ENCODE measurements around the gene INHBB.

INHBB gene

DNA sequence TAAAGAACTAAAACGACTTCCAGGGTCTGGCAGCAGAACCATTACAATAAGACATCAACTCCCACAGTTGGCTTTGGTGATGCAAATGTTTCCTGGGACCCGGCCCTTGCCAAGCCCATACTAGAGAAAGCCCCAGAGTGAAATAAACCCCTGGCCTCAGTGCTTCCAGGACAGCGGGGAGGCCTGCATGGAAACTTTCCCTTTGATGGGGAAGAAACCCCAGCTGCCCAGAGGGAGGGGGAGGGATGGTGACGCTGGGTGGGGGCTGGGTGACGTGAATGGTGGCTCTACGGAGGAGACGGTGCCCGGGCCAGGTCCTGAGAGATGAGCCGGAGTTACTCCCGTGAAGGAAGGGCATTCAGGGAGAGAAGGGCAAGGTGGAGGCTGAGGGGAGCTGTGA, 27.5 kb downstream of the INHBB start:
- H3K4me1 Mint-ChIP-seq = no peaks in the 10 kb centered on the region

DNA sequence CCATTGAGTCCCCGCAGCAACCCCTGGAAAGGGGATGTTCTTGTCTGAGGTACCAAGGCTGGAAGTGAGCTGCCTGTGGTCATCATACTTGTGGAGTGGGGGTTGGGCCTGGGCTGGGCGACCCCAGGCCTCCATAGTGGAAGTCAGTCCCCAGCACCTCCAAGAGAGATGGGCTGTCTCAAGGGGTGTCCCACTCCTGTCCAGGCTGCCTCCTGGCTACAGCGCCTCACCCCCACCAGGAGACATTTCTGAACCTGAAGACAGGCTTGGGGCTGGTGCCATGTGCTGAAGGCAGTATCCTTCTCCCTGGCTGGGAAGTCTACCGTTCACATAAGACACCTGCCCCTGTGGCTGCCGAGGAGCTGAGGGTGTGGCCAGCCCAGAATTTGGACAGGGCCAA, 28.9 kb downstream of the INHBB start:
- ATAC-seq = peak; percentile 9
- peaks cover 13% of the 10 kb centered on the region for H3K27me3 Mint-ChIP-seq
- no peak for DNase-seq
- H3K9me3 Mint-ChIP-seq = no peaks in the 10 kb centered on the region
- no peaks in the 10 kb centered on the region for H3K4me1 Mint-ChIP-seq
- H3K4me3 Mint-ChIP-seq = no peak overlapping the region
- no peak overlapping the region for H3K27ac Mint-ChIP-seq

More for the DNA sequence above, 27.5 kb downstream of the INHBB start:
- ATAC-seq = no peak
- Mint-ChIP-seq H3K27ac (no peak overlapping the region), H3K9me3 (no peaks in the 10 kb centered on the region), H3K27me3 (peaks cover 12% of the 10 kb centered on the region), H3K4me3 (no peak overlapping the region)
- DNase-seq = no peak

DNA sequence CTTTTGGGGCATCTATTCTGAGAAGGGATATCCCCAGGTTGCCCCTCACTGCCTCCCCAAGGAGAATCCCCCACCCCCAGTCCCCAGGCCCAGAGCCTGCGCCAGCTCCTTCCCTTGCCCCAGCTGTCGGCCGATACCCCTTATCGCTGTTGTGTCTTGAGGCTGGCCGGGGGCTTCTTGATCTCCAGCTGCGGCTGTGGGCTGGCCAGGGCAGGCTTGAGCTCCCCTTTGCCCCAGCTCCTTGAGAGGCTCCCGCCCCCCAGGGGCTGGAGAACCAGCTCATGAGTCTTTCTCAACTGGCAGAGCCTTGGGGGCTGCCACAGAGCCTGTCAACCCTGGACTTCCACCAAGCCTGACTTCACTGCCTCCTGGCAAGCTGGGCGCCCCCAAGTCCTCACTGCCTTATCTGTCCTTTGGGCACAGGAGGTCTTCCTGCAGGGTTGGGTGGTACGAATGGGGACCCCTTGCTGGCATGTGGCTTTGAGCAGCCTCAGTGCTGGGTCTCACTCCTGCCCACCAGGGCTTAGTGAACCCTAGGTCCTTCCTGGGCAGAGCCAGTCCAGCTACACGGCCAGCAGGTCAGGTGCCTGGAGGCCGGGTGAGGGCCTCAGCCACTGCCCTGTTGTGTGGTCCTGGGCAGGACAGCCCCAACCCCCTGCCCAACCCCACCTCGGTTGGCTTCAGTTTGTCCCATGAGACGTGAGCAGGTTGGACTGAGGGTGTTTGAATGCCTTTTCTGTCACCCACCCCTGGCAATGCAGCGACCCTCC, 29.5 kb downstream of the INHBB start:
- no peak overlapping the region for H3K27ac Mint-ChIP-seq
- H3K9me3 Mint-ChIP-seq = no peaks in the 10 kb centered on the region
- DNase-seq = no peak
- no peak overlapping the region for H3K4me3 Mint-ChIP-seq
- peaks cover 13% of the 10 kb centered on the region for H3K27me3 Mint-ChIP-seq
- no peak for ATAC-seq
- H3K4me1 Mint-ChIP-seq = no peaks in the 10 kb centered on the region

DNA sequence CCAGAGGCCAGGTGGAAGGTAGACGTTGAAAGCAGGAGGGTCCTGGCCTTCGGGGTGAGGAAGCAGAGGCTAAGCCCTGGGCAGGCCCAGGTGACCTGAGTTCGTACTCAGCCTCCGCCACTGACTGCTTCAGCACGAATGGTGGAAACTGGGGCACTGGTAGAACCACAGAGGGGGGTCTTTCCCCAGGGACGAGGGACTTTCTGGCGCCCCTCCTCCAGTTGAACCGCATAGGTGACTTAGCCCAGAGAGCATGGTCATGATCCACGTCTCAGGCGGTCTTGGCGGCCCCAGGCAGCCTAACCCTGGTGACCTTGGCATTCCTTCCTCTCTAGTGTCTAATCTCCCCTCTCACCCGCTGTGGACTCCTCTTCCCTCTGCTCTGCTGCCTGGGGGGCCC, 30.2 kb downstream of the INHBB start:
- H3K27ac Mint-ChIP-seq = no peak overlapping the region
- H3K4me3 Mint-ChIP-seq = no peak overlapping the region
- no peak for ATAC-seq
- no peak for DNase-seq
- H3K9me3 Mint-ChIP-seq = no peaks in the 10 kb centered on the region
- H3K4me1 Mint-ChIP-seq = no peaks in the 10 kb centered on the region
- peaks cover 13% of the 10 kb centered on the region for H3K27me3 Mint-ChIP-seq

DNA sequence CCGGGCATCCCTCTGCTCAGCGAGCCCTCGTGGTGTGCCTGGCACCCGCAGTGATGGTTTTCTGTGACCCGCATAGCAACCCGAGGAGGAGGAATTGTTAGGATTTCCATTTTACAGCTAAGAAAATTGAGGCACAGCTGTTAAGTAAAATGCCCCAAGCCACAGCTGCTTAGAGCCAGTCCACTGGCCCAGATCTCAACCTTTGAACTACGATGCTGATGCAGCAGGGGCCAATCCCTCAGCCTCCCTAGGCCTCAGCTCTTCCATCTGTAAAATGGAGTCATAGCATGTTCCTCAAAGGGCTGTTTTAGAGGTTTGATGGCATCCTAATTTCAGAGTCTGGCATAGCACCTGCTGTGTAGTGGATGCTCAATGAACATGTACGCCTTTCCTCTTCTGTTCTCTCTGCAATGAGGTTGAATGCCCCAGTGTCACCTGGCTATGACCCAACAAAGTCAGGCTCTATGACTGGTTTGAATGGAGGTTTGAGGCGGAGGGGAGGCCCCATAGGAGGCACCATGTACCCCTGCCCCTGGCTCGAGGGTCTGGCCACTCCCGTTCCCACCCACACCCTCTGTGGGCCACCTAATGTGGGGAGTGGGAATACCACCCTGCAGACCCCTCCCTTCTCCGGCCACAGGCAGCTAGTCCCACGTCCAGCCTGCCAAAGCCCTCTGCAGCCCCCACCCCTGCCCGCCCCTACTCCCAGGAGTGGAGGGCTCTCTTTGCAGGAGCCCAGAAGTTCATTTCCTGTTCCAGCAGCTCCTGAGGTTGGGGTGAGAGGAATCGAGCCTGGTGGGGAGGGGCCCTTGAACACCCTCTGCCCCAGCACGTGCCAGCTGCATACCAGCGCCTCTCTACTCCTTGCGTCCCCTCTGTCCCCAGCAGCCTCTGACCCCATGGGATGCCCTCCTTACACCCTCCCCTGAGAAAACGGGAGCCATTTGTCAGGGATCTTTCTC, 31.0 kb downstream of the INHBB start:
- H3K4me1 Mint-ChIP-seq = no peaks in the 10 kb centered on the region
- no peak for DNase-seq
- H3K4me3 Mint-ChIP-seq = no peak overlapping the region
- no peak for ATAC-seq
- no peak overlapping the region for H3K27ac Mint-ChIP-seq
- H3K9me3 Mint-ChIP-seq = no peaks in the 10 kb centered on the region
- peaks cover 13% of the 10 kb centered on the region for H3K27me3 Mint-ChIP-seq

DNA sequence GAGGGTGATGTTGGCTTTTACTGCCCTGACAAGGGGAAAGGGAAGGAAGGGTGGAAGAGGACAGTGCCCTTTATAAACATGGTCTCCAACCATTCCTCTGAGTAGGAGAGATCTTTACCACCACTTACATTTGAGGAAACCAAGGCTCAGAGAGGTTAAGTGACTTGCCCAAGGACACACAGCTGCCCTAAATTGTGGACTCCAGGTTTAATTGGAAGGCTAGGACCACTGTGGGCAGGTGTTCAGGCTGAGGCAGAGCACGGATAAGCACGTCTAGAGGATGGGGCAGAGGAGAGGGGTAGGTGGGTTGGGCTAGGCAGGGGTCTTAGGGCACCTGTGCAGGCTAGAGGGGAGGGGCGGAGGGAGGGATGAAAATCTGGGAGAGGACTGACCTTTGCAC, 32.7 kb downstream of the INHBB start:
- ATAC-seq = no peak
- H3K27ac Mint-ChIP-seq = no peak overlapping the region
- no peaks in the 10 kb centered on the region for H3K4me1 Mint-ChIP-seq
- no peaks in the 10 kb centered on the region for H3K9me3 Mint-ChIP-seq
- DNase-seq = no peak
- H3K27me3 Mint-ChIP-seq = peaks cover 13% of the 10 kb centered on the region
- no peak overlapping the region for H3K4me3 Mint-ChIP-seq

DNA sequence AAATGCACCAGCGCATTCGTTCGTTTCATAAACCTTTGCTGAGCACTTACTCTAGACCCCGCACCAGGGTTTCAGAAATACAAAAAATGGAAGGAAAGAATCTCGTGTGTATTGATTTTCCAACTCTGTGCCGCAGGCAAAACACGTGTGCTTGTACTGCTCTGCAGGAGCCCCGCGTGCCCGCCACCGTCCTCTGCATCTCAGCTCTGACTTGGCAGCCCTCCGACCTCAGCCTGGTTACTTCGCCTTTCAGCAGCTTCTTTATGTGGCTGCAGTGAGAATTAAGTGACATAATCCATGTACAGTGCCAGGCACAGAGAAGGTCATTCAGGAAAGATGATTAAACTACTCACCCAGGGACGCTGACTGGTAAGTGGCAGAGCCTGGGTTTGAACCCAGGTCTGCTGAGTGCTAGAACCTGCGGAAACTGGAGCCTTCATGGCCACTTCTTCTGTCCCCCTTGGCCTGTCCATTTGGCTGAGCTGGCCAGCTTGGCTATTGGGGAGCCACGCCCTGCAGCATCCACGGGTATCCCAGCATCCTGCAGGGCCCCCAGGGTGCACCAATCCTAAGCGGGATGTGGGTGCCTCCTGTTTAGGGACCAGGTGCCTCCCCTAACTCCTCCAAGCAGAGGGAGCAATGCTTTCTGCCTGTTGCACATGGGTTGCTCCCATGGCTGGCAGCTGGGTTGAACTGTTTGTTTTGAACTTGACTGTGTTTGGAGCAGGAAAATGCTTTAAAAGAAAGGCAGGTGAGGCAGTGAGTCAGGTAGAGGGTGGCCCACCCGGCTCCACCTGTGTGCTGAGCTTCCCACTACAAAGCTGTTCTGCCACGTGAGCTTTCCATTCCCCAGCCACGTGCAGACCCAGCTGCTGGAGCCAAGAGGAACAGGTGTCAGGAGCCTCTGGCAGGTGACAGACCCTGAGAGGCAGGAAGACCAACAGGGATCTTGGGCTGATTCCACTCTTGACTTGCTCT, 34.3 kb downstream of the INHBB start:
- Mint-ChIP-seq H3K9me3 (no peaks in the 10 kb centered on the region), H3K4me3 (no peak overlapping the region), H3K4me1 (no peaks in the 10 kb centered on the region), H3K27ac (no peak overlapping the region), H3K27me3 (peaks cover 13% of the 10 kb centered on the region)
- no peak for DNase-seq
- no peak for ATAC-seq

DNA sequence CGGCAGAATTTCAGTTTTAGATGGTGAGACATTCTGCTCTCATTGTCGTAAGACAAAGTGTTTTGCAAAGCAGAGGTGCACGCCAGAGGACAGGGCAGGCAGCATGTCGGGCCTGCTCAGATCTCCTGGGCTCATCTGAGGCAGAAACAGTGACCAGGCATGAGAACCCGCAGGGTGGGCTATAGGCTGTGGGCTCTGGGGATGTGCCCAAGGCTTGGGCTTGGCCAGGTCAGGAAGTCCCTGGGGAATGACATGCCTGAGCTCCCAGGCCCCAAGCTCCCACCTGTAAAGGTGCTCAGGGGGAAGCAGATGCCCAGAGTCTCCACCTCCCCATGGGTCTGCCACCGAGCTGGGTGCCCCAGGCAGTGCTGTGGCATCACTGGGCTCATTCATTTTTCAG, 35.3 kb downstream of the INHBB start:
- ATAC-seq (no peak), DNase-seq (no peak)
- H3K4me3 Mint-ChIP-seq = no peak overlapping the region
- H3K27me3 Mint-ChIP-seq = peaks cover 13% of the 10 kb centered on the region
- H3K4me1 Mint-ChIP-seq = no peaks in the 10 kb centered on the region
- H3K9me3 Mint-ChIP-seq = no peaks in the 10 kb centered on the region
- H3K27ac Mint-ChIP-seq = peak overlapping the region; percentile 34 to 44

DNA sequence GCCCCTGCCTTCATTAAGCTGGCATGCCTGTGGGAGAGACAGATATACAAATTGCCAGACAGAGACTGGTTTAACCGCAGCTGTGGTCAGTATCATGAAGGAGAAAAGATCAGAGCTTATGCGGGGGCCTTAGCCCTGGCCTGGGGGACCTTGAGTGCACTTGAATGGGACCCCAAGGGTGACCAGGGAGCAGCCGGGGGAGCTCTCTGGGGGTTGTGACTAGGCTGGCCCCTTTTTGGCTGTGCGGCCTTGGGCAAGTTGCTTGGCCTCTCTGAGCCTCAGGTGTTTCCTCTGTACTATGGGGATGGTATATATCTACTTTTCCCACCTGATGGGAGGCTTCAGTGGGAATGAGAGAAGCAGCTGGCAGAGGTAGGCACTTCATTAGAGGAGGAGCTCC, 35.7 kb downstream of the INHBB start:
- no peaks in the 10 kb centered on the region for H3K4me1 Mint-ChIP-seq
- no peak overlapping the region for H3K4me3 Mint-ChIP-seq
- DNase-seq = no peak
- ATAC-seq = no peak
- H3K27ac Mint-ChIP-seq = peak overlapping the region in 1 of 2 donors; percentile 44
- peaks cover 13% of the 10 kb centered on the region for H3K27me3 Mint-ChIP-seq
- no peaks in the 10 kb centered on the region for H3K9me3 Mint-ChIP-seq

DNA sequence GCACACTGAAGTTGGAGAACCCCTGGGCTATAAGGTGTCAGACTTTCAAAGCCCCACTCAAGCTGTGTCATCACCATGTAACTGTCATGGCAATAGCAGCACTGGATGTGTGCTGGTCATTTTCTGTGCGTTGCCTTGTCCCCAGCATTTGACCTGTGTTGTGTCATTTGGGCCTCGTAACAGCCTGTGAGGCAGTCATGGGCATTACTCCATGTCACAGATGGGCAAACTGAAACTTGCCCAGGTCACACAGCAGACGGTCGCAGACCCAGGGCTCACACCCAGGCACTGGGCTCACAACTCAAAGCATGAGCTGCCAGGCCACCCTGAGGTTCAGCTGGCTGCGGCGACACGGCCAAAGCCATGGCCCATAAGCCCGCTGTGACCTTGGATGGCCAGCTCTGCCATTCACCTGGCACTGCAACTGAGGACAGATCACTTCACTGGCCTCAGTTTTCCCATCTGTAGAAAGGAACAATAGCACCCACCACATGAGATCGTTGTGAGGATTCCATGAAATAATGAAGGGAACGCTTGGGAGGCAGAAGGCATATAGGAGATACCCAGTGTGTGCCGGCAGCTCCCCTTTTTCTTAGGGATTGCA, 36.7 kb downstream of the INHBB start:
- Mint-ChIP-seq H3K27me3 (peaks cover 9% of the 10 kb centered on the region), H3K4me1 (no peaks in the 10 kb centered on the region), H3K4me3 (no peak overlapping the region), H3K27ac (no peak overlapping the region), H3K9me3 (no peaks in the 10 kb centered on the region)
- ATAC-seq (no peak), DNase-seq (no peak)

DNA sequence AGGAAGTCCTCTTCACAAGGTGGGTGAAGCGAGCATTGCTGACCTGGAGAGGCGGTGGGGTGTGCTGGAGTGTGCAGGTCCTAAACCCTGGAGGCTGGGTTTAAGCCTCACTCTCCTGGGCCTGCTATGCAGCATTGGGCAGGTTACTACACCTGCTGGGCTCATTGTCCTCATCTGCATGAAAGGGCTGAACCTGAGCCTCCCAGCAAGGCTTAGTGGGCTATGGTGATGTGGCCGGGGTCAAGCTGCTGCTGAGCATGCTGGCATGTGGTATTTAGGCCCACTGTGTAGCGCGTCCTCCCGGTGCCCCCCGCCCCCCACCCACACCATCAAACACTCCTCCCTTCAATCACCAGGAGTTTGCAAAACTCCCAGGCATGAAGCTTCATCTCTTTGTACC, 37.3 kb downstream of the INHBB start:
- Mint-ChIP-seq H3K27me3 (peaks cover 3% of the 10 kb centered on the region), H3K4me1 (no peaks in the 10 kb centered on the region), H3K4me3 (no peak overlapping the region), H3K9me3 (no peaks in the 10 kb centered on the region), H3K27ac (no peak overlapping the region)
- ATAC-seq (peak; percentile 19), DNase-seq (no peak)

DNA sequence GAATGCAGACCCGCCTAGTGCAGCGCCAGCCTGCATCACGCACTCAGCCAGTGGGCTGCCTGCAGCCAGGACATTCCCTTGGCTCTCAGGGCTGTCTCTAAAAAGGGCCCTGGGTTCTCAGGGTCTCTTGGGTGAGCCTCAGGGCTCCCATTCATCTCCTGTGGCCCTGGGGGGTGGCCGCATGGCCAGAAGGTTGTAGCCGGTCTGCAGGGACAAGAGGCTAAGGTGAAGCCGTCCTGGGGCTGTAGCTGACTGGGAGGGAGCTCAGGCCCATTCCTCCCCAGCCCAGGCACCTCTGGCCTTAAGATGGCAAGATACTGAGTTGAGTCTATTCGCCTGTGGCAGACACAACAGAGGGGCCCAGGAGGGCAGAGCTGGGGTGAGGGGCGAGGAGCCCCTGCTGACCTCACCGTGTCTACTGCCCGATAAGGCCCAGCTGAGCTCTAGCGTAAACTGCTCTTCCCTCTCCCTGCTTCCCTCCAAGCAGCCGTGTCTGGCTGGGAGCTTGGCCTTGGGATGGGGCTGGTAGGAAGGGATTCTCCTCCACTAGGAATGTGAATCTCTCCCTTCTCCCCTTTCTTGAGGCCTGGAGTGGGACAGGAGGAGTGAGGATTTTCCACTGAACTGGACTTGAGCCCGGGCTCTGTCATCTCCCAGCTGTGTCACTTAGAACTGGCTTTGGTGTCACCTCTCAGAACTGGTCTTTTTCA, 37.9 kb downstream of the INHBB start:
- DNase-seq (no peak), ATAC-seq (no peak)
- Mint-ChIP-seq H3K27me3 (no peaks in the 10 kb centered on the region), H3K27ac (no peak overlapping the region), H3K9me3 (no peaks in the 10 kb centered on the region), H3K4me3 (no peak overlapping the region), H3K4me1 (no peaks in the 10 kb centered on the region)

DNA sequence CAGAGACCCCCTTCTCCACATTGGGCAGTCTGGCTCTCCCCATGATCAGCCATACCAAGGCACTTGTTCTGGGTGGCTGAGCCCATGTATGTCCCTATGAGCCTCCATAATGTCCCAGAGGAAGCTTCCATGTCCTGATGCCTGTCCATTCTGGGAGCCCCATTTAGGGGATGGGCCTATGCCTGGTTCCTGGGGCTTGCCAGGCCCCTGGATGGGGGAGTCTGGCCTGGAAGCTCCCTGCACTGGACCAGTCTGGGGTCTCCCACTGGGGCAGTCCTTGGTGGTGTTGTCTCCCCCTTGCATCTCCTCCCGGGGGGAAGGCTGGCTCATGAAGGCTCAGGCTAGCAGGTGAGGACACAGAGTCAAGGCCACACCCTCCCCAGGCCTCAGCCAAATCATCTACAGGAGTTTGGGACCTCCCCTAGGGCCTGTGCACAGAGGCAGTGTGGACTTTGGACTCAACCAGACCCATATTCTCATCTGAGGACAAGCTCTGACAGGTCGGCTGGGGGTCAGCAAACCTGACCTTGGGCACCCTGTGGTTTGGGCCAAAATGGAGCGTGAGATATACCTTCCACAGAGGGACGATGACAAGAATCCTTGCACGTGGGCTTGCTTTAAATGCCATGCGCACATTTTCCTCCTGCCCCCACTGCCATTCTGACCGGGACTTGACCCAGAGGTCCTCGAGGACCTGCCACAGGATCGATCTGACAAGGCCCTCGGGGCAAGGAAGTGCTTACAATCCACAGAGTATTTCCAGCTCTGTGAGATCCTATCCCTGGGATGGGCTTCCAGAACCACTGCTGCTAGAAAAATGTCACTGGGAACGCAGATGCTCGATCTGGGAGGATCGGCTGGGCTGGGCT, 38.8 kb downstream of the INHBB start:
- H3K27ac Mint-ChIP-seq = no peak overlapping the region
- ATAC-seq (no peak), DNase-seq (no peak)
- H3K4me1 Mint-ChIP-seq = no peaks in the 10 kb centered on the region
- H3K27me3 Mint-ChIP-seq = no peaks in the 10 kb centered on the region
- no peak overlapping the region for H3K4me3 Mint-ChIP-seq
- H3K9me3 Mint-ChIP-seq = no peaks in the 10 kb centered on the region
